CD4-positive, CD25-positive, alpha-beta regulatory T cell (primary cell): Measurements from ENCODE around the gene CCDC192. TPM values are rescaled to one million over a fixed set of nuclear protein-coding genes. Genes with fewer than 3 reads are reported as not detected.

ENCODE experiments used
- ATAC-seq, 2 donors: fragments of 150-1000 bp; cut with Tn5 transposase; one replicate each; pipeline ENCODE4 v1.10.0; 2021; ENCODE audit warnings: low read depth in 2 of 2, moderate number of reproducible peaks in 2 of 2, moderate library complexity in 1 of 2
- DNase-seq, 3 donors: peaks; one replicate each; pipeline versions ENCODE4 v3.0.0 to v3.0.0-alpha.2; 2012 to 2022; ENCODE audit warnings: mixed read lengths in 1 of 3
- H3K27ac ChIP-seq: one replicate; pipeline ENCODE4 v1.7.0; 2013; ENCODE audit warnings: mild to moderate bottlenecking, low read length; ENCODE audit not compliant: insufficient read depth, poor library complexity, severe bottlenecking
- H3K27me3 ChIP-seq: one replicate; pipeline ENCODE4 v1.7.0; 2013; ENCODE audit warnings: low read length; ENCODE audit not compliant: control insufficient read depth, insufficient read depth
- H3K36me3 ChIP-seq: one replicate; pipeline ENCODE4 v1.7.0; 2013; ENCODE audit warnings: mild to moderate bottlenecking, low read length, moderate library complexity; ENCODE audit not compliant: control insufficient read depth, insufficient read depth
- H3K4me1 ChIP-seq: 2 replicates; pipeline ENCODE4 v1.7.0; 2013; ENCODE audit warnings: mild to moderate bottlenecking, low read length; ENCODE audit not compliant: insufficient read depth, control insufficient read depth, poor library complexity, severe bottlenecking
- H3K4me3 ChIP-seq: one replicate; pipeline ENCODE4 v1.7.0; 2013; ENCODE audit warnings: low read depth, mild to moderate bottlenecking, low read length, moderate library complexity
- H3K9me3 ChIP-seq, 2 experiments: 1 replicate in 1 of 2; 2 replicates in 1 of 2; pipeline ENCODE4 v1.7.0; 2013; ENCODE audit warnings: low read length in 2 of 2, mild to moderate bottlenecking in 1 of 2, moderate library complexity in 1 of 2; ENCODE audit not compliant: control insufficient read depth in 2 of 2
- H3K27ac Mint-ChIP-seq, 3 donors: one replicate each; pipeline ENCODE4 v1.8.0; 2020 to 2022; ENCODE audit warnings: mild to moderate bottlenecking in 3 of 3, mixed read lengths in 3 of 3, moderate library complexity in 2 of 3
- H3K27me3 Mint-ChIP-seq: one replicate; pipeline ENCODE4 v1.8.0; 2022; ENCODE audit warnings: mild to moderate bottlenecking, mixed read lengths
- H3K36me3 Mint-ChIP-seq: one replicate; pipeline ENCODE4 v1.8.0; 2020; ENCODE audit warnings: mixed read lengths
- H3K4me1 Mint-ChIP-seq, 4 donors: one replicate each; pipeline ENCODE4 v1.8.0; 2020 to 2022; ENCODE audit warnings: mixed read lengths in 4 of 4, mild to moderate bottlenecking in 1 of 4
- H3K4me3 Mint-ChIP-seq, 4 donors: one replicate each; pipeline ENCODE4 v1.8.0; 2020 to 2022; ENCODE audit warnings: mild to moderate bottlenecking in 4 of 4, mixed read lengths in 4 of 4, moderate library complexity in 3 of 4
- H3K9me3 Mint-ChIP-seq, 7 donors: one replicate each; pipeline ENCODE4 v1.8.0; 2020 to 2022; ENCODE audit warnings: mixed read lengths in 7 of 7, mild to moderate bottlenecking in 3 of 7, moderate library complexity in 2 of 7
- polyA plus RNA-seq, 4 donors: library from polyadenylated mRNA; unstranded; fragments of 300-500 nt; fragmentation: Illumina TruSeq; gene quantifications; one replicate each; pipeline ENCODE4 v1.2.3, GENCODE V29; 2021
- total RNA-seq: library from RNA; stranded (reverse); gene quantifications from one replicate; pipeline ENCODE4 v1.2.3, GENCODE V29; 2022

The CCDC192 gene
- total RNA-seq (not detected), polyA plus RNA-seq (under 1 TPM in 1 of 4 donors, not detected in 3; 0.37 TPM)

DNA sequence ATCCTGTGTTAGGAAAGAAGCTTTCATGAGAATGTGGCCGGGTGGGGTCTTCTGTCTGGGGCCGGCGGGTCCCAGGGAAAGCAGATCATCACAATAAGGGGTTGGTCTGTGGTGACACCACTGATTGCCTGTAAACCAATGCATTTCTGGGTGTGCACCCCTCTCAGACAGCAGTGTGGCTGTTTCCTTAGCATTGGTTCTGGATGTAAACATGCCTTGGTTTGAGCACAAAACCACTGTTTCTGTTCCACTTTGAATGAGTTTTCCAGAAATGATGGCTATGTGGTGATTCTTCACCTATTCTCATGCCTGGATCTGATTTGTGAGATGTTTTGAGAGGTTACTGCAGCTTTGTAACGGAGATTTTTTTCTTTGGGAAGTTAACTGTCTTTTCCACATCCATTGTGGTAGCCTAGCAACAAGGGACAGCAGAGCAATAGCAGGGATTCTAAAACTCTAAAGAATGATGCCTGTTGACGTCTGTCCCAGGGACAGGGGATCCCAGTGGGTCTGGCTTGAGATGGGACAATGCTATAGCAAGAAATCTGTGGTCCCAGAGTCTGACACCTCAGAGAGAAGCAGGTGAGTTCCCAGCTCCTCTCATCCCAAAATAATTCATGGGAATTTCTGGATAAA is at the start of gene CCDC192:
CCDC192 (plus strand) TSS at position 466 of the 636 bp plus-strand sequence; CDS start at position 521, 55 bp downstream.
- ATAC-seq = no peak
- no peak within 1 kb of the TSS for H3K27ac ChIP-seq
- no peaks in the 10 kb centered on the region for H3K27me3 ChIP-seq
- peaks cover 0 to 1% (median 0%) of the 10 kb centered on the region in 7 donors for H3K9me3 Mint-ChIP-seq
- no peaks in the 10 kb centered on the region for H3K36me3 Mint-ChIP-seq
- H3K4me1 ChIP-seq = no peaks in the 10 kb centered on the region
- H3K4me3 ChIP-seq = no peak within 1 kb of the TSS
- no peak within 1 kb of the TSS for H3K4me3 Mint-ChIP-seq
- no peaks in the 10 kb centered on the region for H3K36me3 ChIP-seq
- no peak within 1 kb of the TSS for H3K27ac Mint-ChIP-seq
- no peaks in the 10 kb centered on the region for H3K9me3 ChIP-seq
- H3K27me3 Mint-ChIP-seq = peaks cover 4% of the 10 kb centered on the region
- peaks cover 0 to 4% (median 0%) of the 10 kb centered on the region in 4 donors for H3K4me1 Mint-ChIP-seq
- DNase-seq = no peak

- Histone ChIP-seq H3K27me3 (no peaks in the 10 kb centered on the region), H3K27ac (no peak overlapping the region), H3K4me1 (no peaks in the 10 kb centered on the region), H3K9me3 (no peaks in the 10 kb centered on the region), H3K4me3 (no peak overlapping the region), H3K36me3 (no peaks in the 10 kb centered on the region)
- Mint-ChIP-seq H3K4me3 (no peak overlapping the region), H3K36me3 (no peaks in the 10 kb centered on the region), H3K9me3 (peaks cover 0 to 2% (median 0%) of the 10 kb centered on the region in 7 donors), H3K4me1 (peaks cover 0 to 2% (median 0%) of the 10 kb centered on the region in 4 donors), H3K27me3 (no peaks in the 10 kb centered on the region), H3K27ac (no peak overlapping the region)
- no peak for ATAC-seq
- no peak for DNase-seq
Observed at GRCh38 chr5:127656825-127657224, 46.4 kb upstream of the CCDC192 start.

DNA sequence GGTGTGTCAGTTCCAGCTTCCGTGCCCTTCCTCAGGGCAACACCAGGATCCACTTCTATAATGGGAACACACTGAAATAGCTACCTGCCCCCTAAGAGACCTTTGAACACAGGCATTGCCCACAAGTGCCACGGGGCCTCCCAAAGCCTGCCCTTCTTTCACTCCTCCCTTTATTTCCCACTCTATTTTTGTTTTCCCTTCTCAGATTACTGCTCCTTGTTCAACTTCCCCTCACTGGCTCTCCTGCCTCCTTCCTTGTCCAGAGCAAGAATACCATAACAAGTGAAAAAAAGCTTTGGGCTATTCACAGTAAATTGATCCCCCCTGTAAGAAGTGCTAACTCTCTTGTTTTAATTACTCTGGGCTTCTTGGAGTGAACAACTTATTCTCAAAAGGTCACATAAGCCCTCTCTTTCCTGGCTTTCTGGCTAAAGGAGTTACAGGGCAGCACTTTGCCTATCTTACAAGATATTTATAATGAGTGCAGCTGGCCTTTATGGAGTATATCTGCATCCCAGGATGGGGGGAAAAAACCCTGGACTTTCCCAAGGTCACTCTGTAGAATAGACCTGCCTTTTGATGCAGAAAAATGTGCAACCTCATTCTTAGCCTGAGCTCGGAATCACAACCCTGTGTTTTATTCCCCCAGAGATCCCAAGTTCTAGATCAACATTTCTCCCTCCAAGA is 43.0 kb upstream of the CCDC192 start:
- Histone ChIP-seq H3K9me3 (no peaks in the 10 kb centered on the region), H3K36me3 (no peaks in the 10 kb centered on the region), H3K27ac (no peak overlapping the region), H3K4me3 (no peak overlapping the region), H3K27me3 (no peaks in the 10 kb centered on the region), H3K4me1 (no peaks in the 10 kb centered on the region)
- no peak for DNase-seq
- H3K4me1 Mint-ChIP-seq = peaks cover 0 to 5% (median 0%) of the 10 kb centered on the region in 4 donors
- no peak overlapping the region for H3K4me3 Mint-ChIP-seq
- ATAC-seq = no peak
- H3K27me3 Mint-ChIP-seq = peaks cover 4% of the 10 kb centered on the region
- peaks cover 0 to 2% (median 0%) of the 10 kb centered on the region in 7 donors for H3K9me3 Mint-ChIP-seq
- no peak overlapping the region for H3K27ac Mint-ChIP-seq
- H3K36me3 Mint-ChIP-seq = no peaks in the 10 kb centered on the region

- Histone ChIP-seq H3K4me3 (no peak overlapping the region), H3K36me3 (no peaks in the 10 kb centered on the region), H3K9me3 (no peaks in the 10 kb centered on the region), H3K4me1 (no peaks in the 10 kb centered on the region), H3K27me3 (no peaks in the 10 kb centered on the region), H3K27ac (no peak overlapping the region)
- H3K27me3 Mint-ChIP-seq = peaks cover 4% of the 10 kb centered on the region
- H3K27ac Mint-ChIP-seq = no peak overlapping the region
- ATAC-seq (no peak), DNase-seq (no peak)
- no peaks in the 10 kb centered on the region for H3K36me3 Mint-ChIP-seq
- peaks cover 0 to 5% (median 0%) of the 10 kb centered on the region in 4 donors for H3K4me1 Mint-ChIP-seq
- H3K9me3 Mint-ChIP-seq = no peaks in the 10 kb centered on the region
- no peak overlapping the region for H3K4me3 Mint-ChIP-seq
Observed at GRCh38 chr5:127664093-127664492, 39.1 kb upstream of the CCDC192 start.

GRCh38 chr5:127665641-127666040 is 37.5 kb upstream of the CCDC192 start:
- Histone ChIP-seq H3K27me3 (no peaks in the 10 kb centered on the region), H3K4me1 (no peaks in the 10 kb centered on the region), H3K9me3 (no peaks in the 10 kb centered on the region), H3K4me3 (no peak overlapping the region), H3K36me3 (no peaks in the 10 kb centered on the region), H3K27ac (no peak overlapping the region)
- peaks cover 4% of the 10 kb centered on the region for H3K27me3 Mint-ChIP-seq
- no peaks in the 10 kb centered on the region for H3K36me3 Mint-ChIP-seq
- H3K4me1 Mint-ChIP-seq = peaks cover 0 to 5% (median 0%) of the 10 kb centered on the region in 4 donors
- DNase-seq = no peak
- H3K27ac Mint-ChIP-seq = no peak overlapping the region
- no peak overlapping the region for H3K4me3 Mint-ChIP-seq
- no peak for ATAC-seq
- H3K9me3 Mint-ChIP-seq = no peaks in the 10 kb centered on the region

DNA sequence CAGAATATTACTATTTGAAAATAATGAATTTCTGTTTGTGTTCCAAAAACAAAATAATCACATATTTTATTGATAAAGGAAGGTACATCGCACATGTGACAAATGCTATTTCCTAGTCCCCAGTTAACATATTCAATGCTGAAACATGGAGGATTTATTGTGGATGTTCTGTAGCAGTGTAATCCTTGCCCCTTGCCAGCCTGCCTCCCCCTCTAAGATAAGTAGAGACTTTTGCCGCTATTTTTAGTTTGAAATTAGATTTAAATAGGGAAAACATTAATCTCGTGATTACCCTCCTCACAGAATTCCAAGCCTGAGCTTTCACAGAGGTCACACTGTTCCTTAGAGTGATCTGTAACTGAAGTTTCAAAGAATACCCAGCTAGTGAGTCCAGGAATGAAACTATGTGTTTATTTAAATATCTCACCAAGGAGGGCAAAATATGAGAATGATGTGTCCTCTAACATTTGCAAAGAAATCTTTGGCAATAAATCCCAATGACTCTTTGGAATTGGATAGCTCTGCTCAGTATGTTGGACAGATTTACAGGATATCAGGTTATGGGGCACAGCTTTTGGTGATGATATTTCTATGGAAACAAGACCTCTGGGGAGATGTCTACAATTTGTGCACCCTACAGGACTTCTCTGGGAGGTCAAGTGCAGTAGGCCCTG is 37.0 kb upstream of the CCDC192 start:
- H3K4me3 Mint-ChIP-seq = no peak overlapping the region
- peaks cover 4% of the 10 kb centered on the region for H3K27me3 Mint-ChIP-seq
- no peak for ATAC-seq
- H3K27ac Mint-ChIP-seq = no peak overlapping the region
- Histone ChIP-seq H3K4me3 (no peak overlapping the region), H3K27ac (no peak overlapping the region), H3K27me3 (no peaks in the 10 kb centered on the region), H3K36me3 (no peaks in the 10 kb centered on the region), H3K9me3 (no peaks in the 10 kb centered on the region), H3K4me1 (no peaks in the 10 kb centered on the region)
- no peaks in the 10 kb centered on the region for H3K36me3 Mint-ChIP-seq
- no peaks in the 10 kb centered on the region for H3K9me3 Mint-ChIP-seq
- H3K4me1 Mint-ChIP-seq = peaks cover 0 to 5% (median 0%) of the 10 kb centered on the region in 4 donors
- no peak for DNase-seq

GRCh38 chr5:127667926-127668325 is 35.3 kb upstream of the CCDC192 start:
- Histone ChIP-seq H3K9me3 (no peaks in the 10 kb centered on the region), H3K4me1 (no peaks in the 10 kb centered on the region), H3K4me3 (no peak overlapping the region), H3K36me3 (no peaks in the 10 kb centered on the region), H3K27ac (no peak overlapping the region), H3K27me3 (no peaks in the 10 kb centered on the region)
- no peak overlapping the region for H3K27ac Mint-ChIP-seq
- H3K4me1 Mint-ChIP-seq = no peaks in the 10 kb centered on the region
- no peaks in the 10 kb centered on the region for H3K27me3 Mint-ChIP-seq
- ATAC-seq (no peak), DNase-seq (no peak)
- no peaks in the 10 kb centered on the region for H3K36me3 Mint-ChIP-seq
- no peaks in the 10 kb centered on the region for H3K9me3 Mint-ChIP-seq
- no peak overlapping the region for H3K4me3 Mint-ChIP-seq
